ENCODE results near the gene RAB11FIP3. TPM values are rescaled to one million over a fixed set of nuclear protein-coding genes. Genes with fewer than 3 reads are reported as not detected.

RAB11FIP3 gene
- total RNA-seq, 1 donor from 2014 or later: 81.5 TPM

DNA sequence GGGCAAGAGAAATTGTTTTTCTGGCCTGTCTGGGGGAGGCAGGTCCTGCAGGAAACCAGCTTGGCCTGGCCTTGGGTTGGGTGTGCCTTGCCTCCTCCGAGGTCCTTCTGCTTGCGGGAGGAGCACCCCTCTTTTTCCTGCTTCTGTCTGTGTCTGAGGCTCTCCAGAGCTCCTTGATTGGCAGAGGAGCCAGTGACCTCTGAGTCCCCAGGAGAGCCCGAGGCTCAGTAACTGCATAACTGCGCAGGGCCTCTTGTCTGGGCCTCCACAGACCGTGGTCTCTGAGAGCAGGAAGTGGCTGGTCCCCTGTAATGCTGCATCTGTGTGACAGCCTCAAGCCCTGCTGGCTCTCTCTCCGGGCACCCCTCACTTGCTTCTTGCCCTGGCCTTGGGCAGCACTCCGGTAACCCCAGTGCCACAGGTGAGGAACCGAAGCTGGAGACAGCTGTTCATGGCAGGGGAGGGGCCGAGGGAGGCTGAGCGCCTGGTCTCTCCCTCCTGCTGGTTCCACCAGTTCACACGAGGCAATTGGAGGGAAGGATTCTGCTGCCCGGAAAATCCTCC is 103.6 kb downstream of the RAB11FIP3 start:
- H3K27ac Mint-ChIP-seq (ENCODE audit: unreplicated experiment): peak overlapping the region; percentile 64
- H3K9me3 Mint-ChIP-seq (ENCODE audit: unreplicated experiment): no peaks in the 10 kb centered on the region
- H3K4me1 Mint-ChIP-seq (ENCODE audit: unreplicated experiment): peaks cover 13% of the 10 kb centered on the region
- no peaks in the 10 kb centered on the region for H3K36me3 Mint-ChIP-seq (ENCODE audit: low read depth, unreplicated experiment)
- H3K27me3 Mint-ChIP-seq (ENCODE audit: unreplicated experiment): peaks cover 20% of the 10 kb centered on the region
- DNase-seq (ENCODE audit: low spot score): no peak
- H3K4me3 Mint-ChIP-seq (ENCODE audit: unreplicated experiment): peak overlapping the region; percentile 89
- TF ChIP-seq, protein P1, sequence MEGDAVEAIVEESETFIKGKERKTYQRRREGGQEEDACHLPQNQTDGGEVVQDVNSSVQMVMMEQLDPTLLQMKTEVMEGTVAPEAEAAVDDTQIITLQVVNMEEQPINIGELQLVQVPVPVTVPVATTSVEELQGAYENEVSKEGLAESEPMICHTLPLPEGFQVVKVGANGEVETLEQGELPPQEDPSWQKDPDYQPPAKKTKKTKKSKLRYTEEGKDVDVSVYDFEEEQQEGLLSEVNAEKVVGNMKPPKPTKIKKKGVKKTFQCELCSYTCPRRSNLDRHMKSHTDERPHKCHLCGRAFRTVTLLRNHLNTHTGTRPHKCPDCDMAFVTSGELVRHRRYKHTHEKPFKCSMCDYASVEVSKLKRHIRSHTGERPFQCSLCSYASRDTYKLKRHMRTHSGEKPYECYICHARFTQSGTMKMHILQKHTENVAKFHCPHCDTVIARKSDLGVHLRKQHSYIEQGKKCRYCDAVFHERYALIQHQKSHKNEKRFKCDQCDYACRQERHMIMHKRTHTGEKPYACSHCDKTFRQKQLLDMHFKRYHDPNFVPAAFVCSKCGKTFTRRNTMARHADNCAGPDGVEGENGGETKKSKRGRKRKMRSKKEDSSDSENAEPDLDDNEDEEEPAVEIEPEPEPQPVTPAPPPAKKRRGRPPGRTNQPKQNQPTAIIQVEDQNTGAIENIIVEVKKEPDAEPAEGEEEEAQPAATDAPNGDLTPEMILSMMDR (IDR thresholded peaks at IDR 0.05; ENCODE audit: unreplicated experiment): no peak

DNA sequence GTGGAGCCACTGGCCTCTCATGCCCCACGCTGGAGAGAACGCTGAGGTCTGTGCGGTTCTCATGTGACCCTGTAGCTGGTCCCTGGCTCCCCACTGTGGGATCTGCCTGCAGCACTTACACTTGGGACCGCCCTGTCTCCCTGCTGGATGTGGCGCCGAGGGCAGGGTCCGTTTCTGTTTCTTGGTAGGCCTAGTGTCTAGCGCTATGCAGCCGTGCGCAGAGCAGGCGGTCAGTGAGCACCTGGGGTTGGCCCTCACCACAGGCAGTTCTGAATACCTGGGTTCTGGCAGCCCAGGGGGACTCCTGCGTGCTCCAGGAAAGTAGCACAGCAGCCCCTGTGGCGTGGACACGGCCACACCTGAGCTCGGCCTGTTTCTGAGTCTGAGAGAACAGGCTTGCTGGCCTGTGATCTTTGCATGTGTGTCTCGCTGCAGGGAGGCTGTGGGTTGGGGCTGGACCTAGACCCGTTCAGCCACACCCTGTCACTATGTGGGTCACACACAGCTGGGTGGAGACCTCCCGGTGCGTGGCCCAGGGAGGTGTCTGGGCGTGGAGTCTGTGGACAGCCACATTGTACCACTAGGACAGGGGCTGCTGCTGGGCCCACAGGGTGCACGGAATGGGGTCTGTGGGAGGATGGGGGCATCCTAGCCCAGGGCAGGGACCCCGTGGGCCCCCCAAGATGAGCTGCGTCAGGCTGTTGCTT is 104.8 kb downstream of the RAB11FIP3 start:
- H3K27me3 Mint-ChIP-seq (ENCODE audit: unreplicated experiment): peaks cover 20% of the 10 kb centered on the region
- H3K4me1 Mint-ChIP-seq (ENCODE audit: unreplicated experiment): peaks cover 13% of the 10 kb centered on the region
- H3K4me3 Mint-ChIP-seq (ENCODE audit: unreplicated experiment): no peak overlapping the region
- H3K27ac Mint-ChIP-seq (ENCODE audit: unreplicated experiment): no peak overlapping the region
- DNase-seq (ENCODE audit: low spot score): no peak
- TF ChIP-seq, protein P1 (IDR thresholded peaks at IDR 0.05; ENCODE audit: unreplicated experiment): no peak
- H3K36me3 Mint-ChIP-seq (ENCODE audit: low read depth, unreplicated experiment): no peaks in the 10 kb centered on the region
- H3K9me3 Mint-ChIP-seq (ENCODE audit: unreplicated experiment): no peaks in the 10 kb centered on the region

DNA sequence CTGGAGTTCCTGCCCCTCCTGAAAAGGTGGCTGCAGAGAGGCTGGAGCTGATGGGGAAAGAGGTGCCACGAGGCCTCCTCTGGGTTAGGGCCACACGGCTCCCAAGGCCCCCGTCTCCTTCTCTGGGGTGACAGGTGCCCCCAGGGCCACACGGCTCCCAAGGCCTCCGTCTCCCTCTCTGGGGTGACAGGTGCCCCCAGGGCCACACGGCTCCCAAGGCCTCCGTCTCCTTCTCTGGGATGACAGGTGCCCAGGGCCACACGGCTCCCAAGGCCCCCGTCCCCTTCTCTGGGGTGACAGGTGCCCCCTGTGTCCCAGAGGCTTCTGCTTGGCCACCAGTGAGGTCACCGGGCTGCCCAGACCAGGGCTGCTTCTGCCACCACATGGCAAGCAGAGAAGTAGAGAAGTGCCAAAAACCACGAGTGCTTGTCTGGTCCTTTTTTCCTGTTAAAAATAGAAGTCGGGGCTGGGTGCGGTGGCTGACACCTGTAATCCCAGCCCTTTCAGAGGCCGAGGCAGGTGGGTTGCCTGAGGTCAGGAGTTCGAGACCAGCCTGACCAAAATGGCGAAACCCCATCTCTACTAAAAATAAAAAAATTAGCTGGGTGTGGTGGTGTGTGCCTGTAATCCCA is 106.2 kb downstream of the RAB11FIP3 start:
- H3K4me3 Mint-ChIP-seq (ENCODE audit: unreplicated experiment): no peak overlapping the region
- H3K36me3 Mint-ChIP-seq (ENCODE audit: low read depth, unreplicated experiment): no peaks in the 10 kb centered on the region
- H3K9me3 Mint-ChIP-seq (ENCODE audit: unreplicated experiment): no peaks in the 10 kb centered on the region
- no peak for DNase-seq (ENCODE audit: low spot score)
- H3K27ac Mint-ChIP-seq (ENCODE audit: unreplicated experiment): no peak overlapping the region
- peaks cover 6% of the 10 kb centered on the region for H3K4me1 Mint-ChIP-seq (ENCODE audit: unreplicated experiment)
- TF ChIP-seq, protein P1 (IDR thresholded peaks at IDR 0.05; ENCODE audit: unreplicated experiment): no peak
- peaks cover 12% of the 10 kb centered on the region for H3K27me3 Mint-ChIP-seq (ENCODE audit: unreplicated experiment)

DNA sequence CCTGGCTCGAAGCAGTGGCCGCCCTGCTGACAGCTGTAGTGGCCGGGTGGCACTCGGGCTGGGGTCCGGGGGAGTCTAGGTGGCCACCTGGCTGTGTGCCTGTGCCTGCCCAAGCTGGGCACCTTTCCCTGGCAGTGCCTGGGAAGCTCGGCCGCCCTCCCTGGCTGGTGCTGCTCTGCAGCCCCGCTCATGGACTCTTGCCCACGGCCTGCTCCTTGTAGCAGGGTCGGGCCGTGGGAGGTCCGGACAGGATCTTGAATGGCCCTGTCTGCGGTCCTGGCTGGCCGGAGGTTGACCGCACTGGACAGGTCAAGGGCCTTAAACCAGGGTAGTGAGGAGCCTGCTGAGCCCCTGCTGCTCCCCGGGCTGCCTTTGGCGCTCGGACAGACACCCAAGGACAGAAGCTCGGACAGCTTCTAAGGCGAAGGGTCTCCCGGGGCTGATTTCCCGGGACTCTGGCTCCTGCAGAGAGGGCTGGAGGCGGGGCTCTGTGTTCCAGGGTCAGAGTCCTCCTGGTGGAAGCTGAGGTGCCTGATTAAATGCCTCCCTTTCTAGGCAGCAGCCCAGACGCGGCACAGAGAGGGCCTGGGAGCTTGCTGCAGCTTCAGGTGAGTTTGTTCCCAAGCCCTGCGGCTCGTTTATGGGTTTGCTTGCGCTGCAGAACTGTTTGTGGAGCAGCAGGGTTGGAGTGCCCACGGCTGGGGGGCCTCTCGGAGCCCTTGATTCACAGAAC is 108.1 kb downstream of the RAB11FIP3 start:
- no peak for DNase-seq (ENCODE audit: low spot score)
- TF ChIP-seq, protein P1 (IDR thresholded peaks at IDR 0.05; ENCODE audit: unreplicated experiment): no peak
- Mint-ChIP-seq H3K4me1 (ENCODE audit: unreplicated experiment) (peaks cover 5% of the 10 kb centered on the region), H3K36me3 (ENCODE audit: low read depth, unreplicated experiment) (no peaks in the 10 kb centered on the region), H3K9me3 (ENCODE audit: unreplicated experiment) (no peaks in the 10 kb centered on the region), H3K27me3 (ENCODE audit: unreplicated experiment) (peaks cover 9% of the 10 kb centered on the region), H3K27ac (ENCODE audit: unreplicated experiment) (no peak overlapping the region), H3K4me3 (ENCODE audit: unreplicated experiment) (no peak overlapping the region)

All from endothelial cell (in vitro differentiated cells).